AG09319 (cell line): ENCODE data around the gene IQCK.

Experiments used
- DNase-seq: peaks from one replicate; pipeline ENCODE4 v3.0.0-alpha.2; 2010; ENCODE audit warnings: low read depth; ENCODE audit errors: extremely low read depth
- CTCF ChIP-seq: IDR thresholded peaks from 2 replicates; pipeline ENCODE4 v1.5.1; 2011; ENCODE audit warnings: low read depth, mild to moderate bottlenecking, inconsistent platforms, low read length, moderate library complexity

The IQCK gene

GRCh38 chr16:19871721-19872120 lies 153.7 kb downstream of the IQCK start:
- DNase-seq: no peak
- no peak for TF ChIP-seq CTCF

GRCh38 chr16:19872179-19872863 lies 154.2 kb downstream of the IQCK start:
- DNase-seq: no peak
- TF ChIP-seq CTCF: no peak

- no peak for DNase-seq
- no peak for TF ChIP-seq CTCF
These were observed 154.9 kb downstream of the IQCK start for GRCh38 chr16:19872935-19873334.

GRCh38 chr16:19874026-19874425 lies 156.0 kb downstream of the IQCK start:
- TF ChIP-seq CTCF: no peak
- no peak for DNase-seq

- no peak for TF ChIP-seq CTCF
- no peak for DNase-seq
These were observed 156.9 kb downstream of the IQCK start for GRCh38 chr16:19874851-19875546.

GRCh38 chr16:19875900-19876299 lies 157.8 kb downstream of the IQCK start:
- DNase-seq: no peak
- no peak for TF ChIP-seq CTCF

GRCh38 chr16:19876501-19877059 lies 158.5 kb downstream of the IQCK start:
- no peak for TF ChIP-seq CTCF
- no peak for DNase-seq
